ENCODE results near the gene ARHGAP42.
"Not testable (repeated sequence)": the region's sequence is repeated elsewhere in the genome, so short reads cannot be mapped to it uniquely, and the experiment has no call there.

ARHGAP42 gene

GRCh38 chr11:100876815-100877520, 189.9 kb downstream of the ARHGAP42 start:
- DNase-seq (no peak), ATAC-seq (no peak)

- DNase-seq: no peak
- ATAC-seq: no peak
Measured at GRCh38 chr11:100878474-100878873, 191.4 kb downstream of the ARHGAP42 start.

GRCh38 chr11:100882957-100883356, 195.9 kb downstream of the ARHGAP42 start:
- ATAC-seq (no peak), DNase-seq (no peak)

GRCh38 chr11:100883830-100884229, 196.7 kb downstream of the ARHGAP42 start:
- DNase-seq (no peak), ATAC-seq (no peak)

GRCh38 chr11:100887659-100888058, 200.6 kb downstream of the ARHGAP42 start:
- ATAC-seq (no peak), DNase-seq (no peak)

- ATAC-seq: no peak
- no peak for DNase-seq
Measured at GRCh38 chr11:100888836-100889235, 201.7 kb downstream of the ARHGAP42 start.

- DNase-seq: no peak
- ATAC-seq: no peak
Measured at GRCh38 chr11:100889758-100890157, 202.7 kb downstream of the ARHGAP42 start.

GRCh38 chr11:100890789-100891188, 203.7 kb downstream of the ARHGAP42 start:
- DNase-seq (no peak), ATAC-seq (no peak)

GRCh38 chr11:100892886-100893285, 205.8 kb downstream of the ARHGAP42 start:
- ATAC-seq (no peak), DNase-seq (no peak)

GRCh38 chr11:100895449-100895848, 208.4 kb downstream of the ARHGAP42 start:
- DNase-seq: no peak
- ATAC-seq: no peak

- not testable (repeated sequence) for DNase-seq, ATAC-seq
Measured at GRCh38 chr11:100895976-100896375, 208.9 kb downstream of the ARHGAP42 start.

GRCh38 chr11:100901471-100901870, 214.4 kb downstream of the ARHGAP42 start:
- not testable (repeated sequence) for ATAC-seq, DNase-seq

- ATAC-seq: no peak
- no peak for DNase-seq
Measured at GRCh38 chr11:100902454-100903141, 215.5 kb downstream of the ARHGAP42 start.

GRCh38 chr11:100903284-100903683, 216.2 kb downstream of the ARHGAP42 start:
- ATAC-seq (no peak), DNase-seq (no peak)

GRCh38 chr11:100905684-100906083, 218.6 kb downstream of the ARHGAP42 start:
- DNase-seq: no peak
- no peak for ATAC-seq

GRCh38 chr11:100908746-100909145, 221.7 kb downstream of the ARHGAP42 start:
- ATAC-seq (no peak), DNase-seq (no peak)

- DNase-seq: no peak
- ATAC-seq: no peak
Measured at GRCh38 chr11:100910808-100911207, 223.7 kb downstream of the ARHGAP42 start.

- no peak for ATAC-seq
- no peak for DNase-seq
Measured at GRCh38 chr11:100914415-100915110, 227.5 kb downstream of the ARHGAP42 start.

GRCh38 chr11:100918551-100919500, 231.7 kb downstream of the ARHGAP42 start:
- ATAC-seq (no peak), DNase-seq (no peak)

- no peak for ATAC-seq
Measured at GRCh38 chr11:100920593-100920992, 233.5 kb downstream of the ARHGAP42 start.

GRCh38 chr11:100922121-100922520, 235.0 kb downstream of the ARHGAP42 start:
- DNase-seq: no peak
- no peak for ATAC-seq

More at GRCh38 chr11:100920593-100920992, 233.5 kb downstream of the ARHGAP42 start:
- DNase-seq: no peak

- ATAC-seq (no peak), DNase-seq (no peak)
Measured at GRCh38 chr11:100923555-100923954, 236.5 kb downstream of the ARHGAP42 start.

Data from stimulated activated naive CD8-positive, alpha-beta T cell treated with anti-CD3 and anti-CD28 coated beads, Interleukin-15, Interleukin-2, amounts not matched to agents 100 U/mL and 50 U/mL, for 24 hours (primary cell).